Mucosa of stomach (tissue), 1 donor: Measurements from ENCODE around the gene AMDHD2.
"Not testable (repeated sequence)": the region's sequence is repeated elsewhere in the genome, so short reads cannot be mapped to it uniquely, and the experiment has no call there.

Source experiments
- H3K27me3 ChIP-seq: one replicate; pipeline ENCODE4 v1.7.0; 2013; ENCODE audit warnings: mild to moderate bottlenecking, low read length; ENCODE audit not compliant: control insufficient read depth, insufficient read depth
- H3K36me3 ChIP-seq: one replicate; pipeline ENCODE4 v1.7.0; 2013; ENCODE audit warnings: low read length; ENCODE audit not compliant: control insufficient read depth, insufficient read depth
- H3K4me1 ChIP-seq: one replicate; pipeline ENCODE4 v1.7.0; 2013; ENCODE audit warnings: mild to moderate bottlenecking, low read length; ENCODE audit not compliant: control insufficient read depth, insufficient read depth
- H3K4me3 ChIP-seq: one replicate; pipeline ENCODE4 v1.7.0; 2013; ENCODE audit warnings: low read length
- H3K9ac ChIP-seq: one replicate; pipeline ENCODE4 v1.7.0; 2013; ENCODE audit warnings: mild to moderate bottlenecking, low read length, moderate library complexity
- H3K9me3 ChIP-seq: one replicate; pipeline ENCODE4 v1.7.0; 2013; ENCODE audit warnings: mild to moderate bottlenecking, low read length, moderate library complexity; ENCODE audit not compliant: control insufficient read depth
- donor health status: Pancreatic carcinoma.

The AMDHD2 gene

GRCh38 chr16:2560798-2561133 lies 40.6 kb downstream of the AMDHD2 start:
- H3K9me3 ChIP-seq, H3K27me3 ChIP-seq, H3K9ac ChIP-seq, H3K4me3 ChIP-seq, H3K36me3 ChIP-seq, H3K4me1 ChIP-seq: not testable (repeated sequence)

GRCh38 chr16:2567506-2567905 lies 47.3 kb downstream of the AMDHD2 start:
- not testable (repeated sequence) for H3K4me3 ChIP-seq, H3K27me3 ChIP-seq, H3K4me1 ChIP-seq, H3K36me3 ChIP-seq, H3K9ac ChIP-seq, H3K9me3 ChIP-seq

- not testable (repeated sequence) for H3K36me3 ChIP-seq, H3K4me3 ChIP-seq, H3K9ac ChIP-seq, H3K9me3 ChIP-seq, H3K4me1 ChIP-seq, H3K27me3 ChIP-seq
These were observed 48.4 kb downstream of the AMDHD2 start for GRCh38 chr16:2568573-2568972.

GRCh38 chr16:2572704-2573103 lies 52.5 kb downstream of the AMDHD2 start:
- H3K27me3 ChIP-seq, H3K9ac ChIP-seq, H3K36me3 ChIP-seq, H3K4me1 ChIP-seq, H3K4me3 ChIP-seq, H3K9me3 ChIP-seq: not testable (repeated sequence)

GRCh38 chr16:2575839-2576238 lies 55.7 kb downstream of the AMDHD2 start:
- H3K4me1 ChIP-seq, H3K9me3 ChIP-seq, H3K9ac ChIP-seq, H3K27me3 ChIP-seq, H3K4me3 ChIP-seq, H3K36me3 ChIP-seq: not testable (repeated sequence)

- not testable (repeated sequence) for H3K36me3 ChIP-seq, H3K4me3 ChIP-seq, H3K9ac ChIP-seq, H3K27me3 ChIP-seq, H3K4me1 ChIP-seq, H3K9me3 ChIP-seq
These were observed 56.9 kb downstream of the AMDHD2 start for GRCh38 chr16:2577044-2577443.

- H3K36me3 ChIP-seq, H3K4me3 ChIP-seq, H3K4me1 ChIP-seq, H3K27me3 ChIP-seq, H3K9ac ChIP-seq, H3K9me3 ChIP-seq: not testable (repeated sequence)
These were observed 58.7 kb downstream of the AMDHD2 start for GRCh38 chr16:2578905-2579304.

GRCh38 chr16:2580143-2580542 lies 60.0 kb downstream of the AMDHD2 start:
- not testable (repeated sequence) for H3K9me3 ChIP-seq, H3K9ac ChIP-seq, H3K4me1 ChIP-seq, H3K4me3 ChIP-seq, H3K36me3 ChIP-seq, H3K27me3 ChIP-seq

- not testable (repeated sequence) for H3K4me3 ChIP-seq, H3K27me3 ChIP-seq, H3K9ac ChIP-seq, H3K9me3 ChIP-seq, H3K4me1 ChIP-seq, H3K36me3 ChIP-seq
These were observed 60.6 kb downstream of the AMDHD2 start for GRCh38 chr16:2580818-2581217.
